SK-N-SH (cell line): ENCODE data around the gene VENTX.

Experiments used
- CTCF ChIP-seq: fragments of 200-600 bp; sonication (generic); IDR thresholded peaks from 2 replicates; pipeline ENCODE4 v1.6.1; 2017; ENCODE audit warnings: antibody characterized with exemption, mild to moderate bottlenecking, moderate library complexity
- ELF1 ChIP-seq: IDR thresholded peaks from 2 replicates; pipeline ENCODE4 v1.4.0; 2012
- EP300 ChIP-seq, 2 experiments: IDR thresholded peaks; 2 replicates each; pipeline versions ENCODE4 v1.4.0 to v1.6.1; 2012; ENCODE audit warnings: borderline replicate concordance in 1 of 2, low read depth in 1 of 2, low read length in 1 of 2
- EZH2phosphoT487 ChIP-seq: fragments of 200-600 bp; sonication (generic); IDR thresholded peaks from 2 replicates; pipeline ENCODE4 v1.6.1; 2017; ENCODE audit warnings: low read depth, mixed run types, mild to moderate bottlenecking, antibody characterized with exemption, moderate library complexity, borderline replicate concordance
- FOXJ3 ChIP-seq: sonication (generic); formaldehyde crosslinking; IDR thresholded peaks from 2 replicates; pipeline ENCODE4 v1.5.1; 2020; ENCODE audit warnings: mild to moderate bottlenecking, missing genetic modification reagents
- GABPA ChIP-seq: IDR thresholded peaks from 2 replicates; pipeline ENCODE4 v1.4.0; 2012; ENCODE audit warnings: low read depth, mild to moderate bottlenecking
- MAX ChIP-seq: IDR thresholded peaks from 2 replicates; pipeline ENCODE4 v1.4.0; 2012; ENCODE audit warnings: low read depth
- REST ChIP-seq: IDR thresholded peaks from 2 replicates; pipeline ENCODE4 v1.6.1; 2012; ENCODE audit warnings: mild to moderate bottlenecking, low read depth, low read length, moderate library complexity
- SIN3A ChIP-seq: IDR thresholded peaks from 2 replicates; pipeline ENCODE4 v1.6.1; 2012; ENCODE audit warnings: low read depth, mild to moderate bottlenecking, low read length, moderate library complexity, borderline replicate concordance
- SMC3 ChIP-seq: IDR thresholded peaks from 2 replicates; pipeline ENCODE4 v1.6.1; 2012; ENCODE audit warnings: low read depth, low read length, improper control_type of control experiment
- TAF1 ChIP-seq: IDR thresholded peaks from 2 replicates; pipeline ENCODE4 v1.6.1; 2012; ENCODE audit warnings: low read depth, mild to moderate bottlenecking, low read length, moderate library complexity, borderline replicate concordance
- TCF12 ChIP-seq: IDR thresholded peaks from 2 replicates; pipeline ENCODE4 v1.4.0; 2012
- ZBTB33 ChIP-seq: IDR thresholded peaks from 2 replicates; pipeline ENCODE4 v1.4.0; 2012; ENCODE audit warnings: low read depth, borderline replicate concordance

- no peak for TF ChIP-seq MAX
- no peak for TF ChIP-seq CTCF
- no peak for TF ChIP-seq EP300 (IDR thresholded peaks at IDR 0.05; ENCODE audit: borderline replicate concordance in 1 of 2, low read depth in 1 of 2, low read length in 1 of 2)
- TF ChIP-seq SIN3A, result no peak
- no peak for TF ChIP-seq TAF1
- TF ChIP-seq EZH2phosphoT487, result no peak
- TF ChIP-seq ZBTB33, result no peak
- TF ChIP-seq GABPA, result no peak
- no peak for TF ChIP-seq REST
- TF ChIP-seq TCF12, result no peak
- TF ChIP-seq FOXJ3 (CRISPR knock-in tag), result no peak
- TF ChIP-seq SMC3, result no peak
- TF ChIP-seq ELF1, result no peak
Measured at GRCh38 chr10:133243593-133243992, 5.9 kb downstream of the VENTX start.
